ENCODE data around the gene ZNF490.
"Not testable (repeated sequence)": the region's sequence is repeated elsewhere in the genome, so short reads cannot be mapped to it uniquely, and the experiment has no call there.

Gene ZNF490

GRCh38 chr19:12610540-12611360 is at the start of gene ZNF490, which contains the start of gene ZNF791:
TSS of gene ZNF490 (minus strand) at chr19:12610813. CDS start at chr19:12610680, 133 bp downstream.
TSS of gene ZNF791 (plus strand) at chr19:12610920. CDS start at chr19:12611080, 160 bp downstream.
- DNase-seq = peak; percentile 94

- DNase-seq = no peak
These were observed 47.4 kb upstream of the ZNF490 start for GRCh38 chr19:12657966-12658365.

- no peak for DNase-seq
These were observed 46.4 kb upstream of the ZNF490 start for GRCh38 chr19:12656899-12657571.

GRCh38 chr19:12655546-12655945 is 44.9 kb upstream of the ZNF490 start:
- no peak for DNase-seq

GRCh38 chr19:12652219-12652618 is 41.6 kb upstream of the ZNF490 start:
- DNase-seq = no peak

GRCh38 chr19:12649941-12650340 is 39.3 kb upstream of the ZNF490 start:
- no peak for DNase-seq

GRCh38 chr19:12648088-12648487 is 37.5 kb upstream of the ZNF490 start:
- no peak for DNase-seq

GRCh38 chr19:12647490-12648071 is 37.0 kb upstream of the ZNF490 start:
- DNase-seq = peak; percentile 26

GRCh38 chr19:12647047-12647446 is 36.4 kb upstream of the ZNF490 start:
- no peak for DNase-seq

GRCh38 chr19:12646551-12646950 is 35.9 kb upstream of the ZNF490 start:
- no peak for DNase-seq

GRCh38 chr19:12643716-12644115 is 33.1 kb upstream of the ZNF490 start:
- DNase-seq = not testable (repeated sequence)

GRCh38 chr19:12642506-12642905 is 31.9 kb upstream of the ZNF490 start:
- DNase-seq = no peak

- DNase-seq = no peak
These were observed 30.8 kb upstream of the ZNF490 start for GRCh38 chr19:12641456-12641855.

- peak; percentile 86 for DNase-seq
These were observed 29.4 kb upstream of the ZNF490 start for GRCh38 chr19:12639901-12640613.

GRCh38 chr19:12638611-12639182 is 28.1 kb upstream of the ZNF490 start:
- DNase-seq = no peak

GRCh38 chr19:12636631-12637030 is 26.0 kb upstream of the ZNF490 start:
- DNase-seq = no peak

- DNase-seq = no peak
These were observed 18.6 kb upstream of the ZNF490 start for GRCh38 chr19:12629215-12629614.

GRCh38 chr19:12628040-12629022 is 17.7 kb upstream of the ZNF490 start:
- DNase-seq = no peak

GRCh38 chr19:12626958-12627357 is 16.3 kb upstream of the ZNF490 start:
- DNase-seq = no peak

GRCh38 chr19:12623361-12624031 is 12.9 kb upstream of the ZNF490 start:
- DNase-seq = no peak
